Calu3 (cell line): Measurements from ENCODE around the gene RUNDC3A. TPM values are rescaled to one million over a fixed set of nuclear protein-coding genes. Genes with fewer than 3 reads are reported as not detected.
A peak's percentile ranks its signal among the peaks of the same experiment; 100 is the strongest.

Source experiments
- BruUV-seq: library from RNA; stranded (reverse); fragments of 400-500 nt; replicated peaks from 2 replicates; lab custom pipeline; 2021; lab: Mats Ljungman, UMichigan
- CTCF ChIA-PET: fragments of 300-600 bp; sonication (Branson Sonifier 250); formaldehyde crosslinking; loops from one replicate; lab custom pipeline; 2022; ENCODE audit warnings: antibody characterized with exemption; lab: Charles Lee
- DNase-seq: peaks from one replicate; pipeline ENCODE4 v3.0.0; 2022
- H3K27ac Mint-ChIP-seq: one replicate; pipeline ENCODE4 v1.8.0; 2022; ENCODE audit warnings: mixed read lengths; ENCODE audit not compliant: unreplicated experiment
- H3K27me3 Mint-ChIP-seq: one replicate; pipeline ENCODE4 v1.8.0; 2022; ENCODE audit warnings: mixed read lengths; ENCODE audit not compliant: unreplicated experiment
- H3K36me3 Mint-ChIP-seq: one replicate; pipeline ENCODE4 v1.8.0; 2022; ENCODE audit warnings: mild to moderate bottlenecking, moderate library complexity, mixed read lengths; ENCODE audit not compliant: insufficient read depth, unreplicated experiment
- H3K4me1 Mint-ChIP-seq: one replicate; pipeline ENCODE4 v1.8.0; 2022; ENCODE audit warnings: mild to moderate bottlenecking, low read depth, mixed read lengths; ENCODE audit not compliant: unreplicated experiment
- H3K4me3 Mint-ChIP-seq: one replicate; pipeline ENCODE4 v1.8.0; 2022; ENCODE audit warnings: mild to moderate bottlenecking, low read depth, moderate library complexity, mixed read lengths; ENCODE audit not compliant: unreplicated experiment
- H3K9me3 Mint-ChIP-seq: one replicate; pipeline ENCODE4 v1.8.0; 2022; ENCODE audit warnings: low read depth, mixed read lengths; ENCODE audit not compliant: unreplicated experiment
- CTCF ChIP-seq: fragments of 200-600 bp; IDR thresholded peaks from one replicate; pipeline ENCODE4 v1.8.0; 2022; ENCODE audit warnings: antibody characterized with exemption; ENCODE audit not compliant: unreplicated experiment
- intact Hi-C: fragments of 100-400 bp; cut with micrococcal nuclease; formaldehyde crosslinking; loops from one replicate; pipeline ENCODE4 v1.10.0; 2022; ENCODE audit not compliant: unreplicated experiment
- total RNA-seq: library from RNA; stranded (reverse); gene quantifications from 2 replicates; pipeline ENCODE4 v1.2.3, GENCODE V29; 2022

Gene RUNDC3A
- total RNA-seq, 1 experiment from 2014 or later = 1.2 TPM

GRCh38 chr17:44348234-44348987 is 40.0 kb downstream of the RUNDC3A start:
- BruUV-seq = no TSS peak
- no peak for DNase-seq
- no peak overlapping the region for H3K27ac Mint-ChIP-seq
- CTCF ChIA-PET = interaction anchor here (1.4 to 1.8 kb wide), 2 partner anchors 8 to 17 kb away, joined by 5 to 6 read pairs; no protein-coding TSS in a partner anchor
- peaks cover 36% of the 10 kb centered on the region for H3K36me3 Mint-ChIP-seq
- H3K4me3 Mint-ChIP-seq = no peak overlapping the region
- no peaks in the 10 kb centered on the region for H3K9me3 Mint-ChIP-seq
- intact Hi-C loops = loop anchor here (5.0 kb wide), 2 partner anchors 126 to 146 kb away; no protein-coding TSS in a partner anchor
- no peaks in the 10 kb centered on the region for H3K27me3 Mint-ChIP-seq
- no peak for TF ChIP-seq CTCF
- H3K4me1 Mint-ChIP-seq = peaks cover 11% of the 10 kb centered on the region

- BruUV-seq = no TSS peak
- TF ChIP-seq CTCF = no peak
- no peak for DNase-seq
- no peak overlapping the region for H3K4me3 Mint-ChIP-seq
- intact Hi-C loops = loop anchor here (5.0 kb wide), 2 partner anchors 127 to 147 kb away; no protein-coding TSS in a partner anchor
- H3K27ac Mint-ChIP-seq = no peak overlapping the region
- no peaks in the 10 kb centered on the region for H3K27me3 Mint-ChIP-seq
- peaks cover 11% of the 10 kb centered on the region for H3K4me1 Mint-ChIP-seq
- no peaks in the 10 kb centered on the region for H3K9me3 Mint-ChIP-seq
- peaks cover 36% of the 10 kb centered on the region for H3K36me3 Mint-ChIP-seq
- CTCF ChIA-PET = interaction anchor here (1.8 kb wide), 1 partner anchor 18 kb away, joined by 5 read pairs; no protein-coding TSS in a partner anchor
These were observed 40.6 kb downstream of the RUNDC3A start for GRCh38 chr17:44348988-44349364.

- H3K9me3 Mint-ChIP-seq = no peaks in the 10 kb centered on the region
- H3K4me1 Mint-ChIP-seq = peaks cover 11% of the 10 kb centered on the region
- H3K27me3 Mint-ChIP-seq = no peaks in the 10 kb centered on the region
- CTCF ChIA-PET = interaction anchor here (0.6 to 1.8 kb wide), 2 partner anchors 18 to 478 kb away, joined by 3 to 5 read pairs; no protein-coding TSS in a partner anchor
- TF ChIP-seq CTCF = no peak
- no peak for DNase-seq
- no TSS peak for BruUV-seq
- peaks cover 30% of the 10 kb centered on the region for H3K36me3 Mint-ChIP-seq
- H3K4me3 Mint-ChIP-seq = no peak overlapping the region
- no peak overlapping the region for H3K27ac Mint-ChIP-seq
- intact Hi-C loops = loop anchor here (5.0 kb wide), 2 partner anchors 127 to 147 kb away; no protein-coding TSS in a partner anchor
These were observed 41.2 kb downstream of the RUNDC3A start for GRCh38 chr17:44349553-44350070.

GRCh38 chr17:44350733-44351226 is 42.4 kb downstream of the RUNDC3A start:
- Mint-ChIP-seq H3K27me3 (peaks cover 9% of the 10 kb centered on the region), H3K9me3 (no peaks in the 10 kb centered on the region), H3K4me1 (peaks cover 8% of the 10 kb centered on the region), H3K4me3 (no peak overlapping the region), H3K27ac (no peak overlapping the region), H3K36me3 (peaks cover 18% of the 10 kb centered on the region)
- intact Hi-C loops = no loop called here
- CTCF ChIA-PET = interaction anchor here (0.6 to 2.2 kb wide), 4 partner anchors 10 to 129 kb away, joined by 3 to 5 read pairs (median 4); partner anchors contain the start of gene SLC25A39
- TF ChIP-seq CTCF = peak; percentile 97
- peak; percentile 90 for DNase-seq
- BruUV-seq = no TSS peak
